Kidney tubule cell (primary cell): ENCODE measurements around the gene ARHGAP6.
A peak's percentile ranks its signal among the peaks of the same experiment; 100 is the strongest.
"Not testable (repeated sequence)": the region's sequence is repeated elsewhere in the genome, so short reads cannot be mapped to it uniquely, and the experiment has no call there.

Source experiments
- DNase-seq: peaks from one replicate; pipeline ENCODE4 v3.0.0-alpha.2; 2018; ENCODE audit warnings: low spot score

The ARHGAP6 gene

GRCh38 chrX:11579636-11580600 lies 85.8 kb downstream of the ARHGAP6 start:
- DNase-seq: peak; percentile 57

GRCh38 chrX:11578301-11578700 lies 87.4 kb downstream of the ARHGAP6 start:
- DNase-seq: not testable (repeated sequence)

- DNase-seq: no peak
Observed at GRCh38 chrX:11577603-11578002, 88.1 kb downstream of the ARHGAP6 start.

GRCh38 chrX:11575332-11575731 lies 90.4 kb downstream of the ARHGAP6 start:
- DNase-seq: peak; percentile 13

GRCh38 chrX:11567528-11568220 lies 98.0 kb downstream of the ARHGAP6 start:
- DNase-seq: peak; percentile 13

GRCh38 chrX:11566789-11567188 lies 98.9 kb downstream of the ARHGAP6 start:
- DNase-seq: no peak

GRCh38 chrX:11566173-11566572 lies 99.5 kb downstream of the ARHGAP6 start:
- no peak for DNase-seq

- DNase-seq: no peak
Observed at GRCh38 chrX:11564546-11564945, 101.2 kb downstream of the ARHGAP6 start.

GRCh38 chrX:11562570-11562969 lies 103.2 kb downstream of the ARHGAP6 start:
- no peak for DNase-seq

GRCh38 chrX:11558972-11559371 lies 106.7 kb downstream of the ARHGAP6 start:
- DNase-seq: peak; percentile 20

GRCh38 chrX:11557120-11557519 lies 108.6 kb downstream of the ARHGAP6 start:
- DNase-seq: peak; percentile 87

- DNase-seq: peak; percentile 48
Observed at GRCh38 chrX:11555759-11556158, 110.0 kb downstream of the ARHGAP6 start.

- no peak for DNase-seq
Observed at GRCh38 chrX:11553594-11553993, 112.1 kb downstream of the ARHGAP6 start.

GRCh38 chrX:11551151-11551550 lies 114.6 kb downstream of the ARHGAP6 start:
- DNase-seq: peak; percentile 63

- no peak for DNase-seq
Observed at GRCh38 chrX:11546917-11547316, 118.8 kb downstream of the ARHGAP6 start.

GRCh38 chrX:11543249-11543648 lies 122.5 kb downstream of the ARHGAP6 start:
- no peak for DNase-seq

- no peak for DNase-seq
Observed at GRCh38 chrX:11541510-11541909, 124.2 kb downstream of the ARHGAP6 start.

GRCh38 chrX:11540532-11541377 lies 125.0 kb downstream of the ARHGAP6 start:
- DNase-seq: no peak

- no peak for DNase-seq
Observed at GRCh38 chrX:11537141-11537540, 128.6 kb downstream of the ARHGAP6 start.

- DNase-seq: no peak
Observed at GRCh38 chrX:11535156-11535919, 130.4 kb downstream of the ARHGAP6 start.

- DNase-seq: peak; percentile 88
Observed at GRCh38 chrX:11533199-11533651, 132.5 kb downstream of the ARHGAP6 start.
